ENCODE data around the gene ANKZF1.

ANKZF1 gene

DNA sequence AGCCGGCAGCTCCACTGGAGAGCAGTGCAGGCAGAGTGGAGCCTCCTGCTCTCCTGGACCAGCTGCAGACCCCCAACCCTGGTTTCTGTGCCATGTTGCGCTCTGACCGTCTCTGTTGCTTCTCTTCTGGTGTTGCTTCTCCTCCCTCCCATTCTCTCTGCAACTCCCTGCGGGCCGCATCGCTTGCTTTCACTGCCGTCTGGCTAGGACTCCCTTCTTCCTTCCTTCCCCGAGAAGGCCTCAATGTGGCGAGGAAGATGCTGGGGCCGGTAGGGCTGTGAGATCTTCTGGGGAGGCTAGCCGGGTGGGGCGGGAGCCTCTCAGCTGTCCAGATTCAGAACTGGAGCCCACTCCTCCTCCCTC, 55.7 kb downstream of the ANKZF1 start:
- no peak for DNase-seq

DNA sequence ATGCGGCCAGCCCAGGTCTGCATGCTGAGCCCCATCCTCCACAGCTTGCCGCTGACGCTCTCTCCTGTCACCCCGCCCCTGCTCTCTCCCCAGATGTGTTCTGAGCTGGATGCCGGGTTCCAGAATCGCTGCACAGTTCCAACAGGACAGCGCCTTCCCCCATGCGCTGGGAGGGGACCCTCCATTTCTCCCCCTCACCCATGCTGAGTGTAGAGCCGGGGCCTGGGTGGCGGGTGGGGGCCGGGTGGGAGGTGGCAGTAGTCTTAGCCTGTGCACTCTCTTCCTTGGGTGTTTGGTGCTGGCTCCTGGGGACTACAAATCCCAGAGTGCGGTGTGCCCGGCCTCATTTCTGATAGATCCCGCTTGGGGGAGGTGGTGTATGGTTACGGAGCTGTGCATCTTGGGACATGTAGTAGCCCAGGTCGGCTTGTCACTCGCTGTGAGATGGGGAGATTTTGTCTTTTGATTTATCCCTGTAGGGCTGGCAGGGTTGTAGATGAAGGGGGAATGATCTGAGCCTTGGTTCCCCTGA, 56.4 kb downstream of the ANKZF1 start:
- DNase-seq: no peak
